ENCODE data around the gene DNAAF8. TPM values are rescaled to one million over a fixed set of nuclear protein-coding genes. Genes with fewer than 3 reads are reported as not detected.

Gene DNAAF8
- total RNA-seq (2014; rRNA removed; shearing (Covaris generic)): 2.5 TPM in 1 of 2 replicates, not detected in the other
- polyA plus RNA-seq (2015; cell fraction: cytosol; rRNA removed): 0.47 and 0.56 TPM in 2 replicates
- 0.65 and 1.5 TPM in 2 replicates for polyA plus RNA-seq (2015; cell fraction: nucleus; rRNA removed)

GRCh38 chr16:4734063-4734729, at the start of gene DNAAF8, which contains the start of gene ANKS3:
DNAAF8 (plus strand) TSS chr16:4734537; CDS start chr16:4736515, 1,978 bp downstream.
ANKS3 (minus strand) TSS chr16:4734271; CDS start chr16:4730149, 4,122 bp downstream.
- DNase-seq (ENCODE audit: low read depth): peak; percentile 96

DNA sequence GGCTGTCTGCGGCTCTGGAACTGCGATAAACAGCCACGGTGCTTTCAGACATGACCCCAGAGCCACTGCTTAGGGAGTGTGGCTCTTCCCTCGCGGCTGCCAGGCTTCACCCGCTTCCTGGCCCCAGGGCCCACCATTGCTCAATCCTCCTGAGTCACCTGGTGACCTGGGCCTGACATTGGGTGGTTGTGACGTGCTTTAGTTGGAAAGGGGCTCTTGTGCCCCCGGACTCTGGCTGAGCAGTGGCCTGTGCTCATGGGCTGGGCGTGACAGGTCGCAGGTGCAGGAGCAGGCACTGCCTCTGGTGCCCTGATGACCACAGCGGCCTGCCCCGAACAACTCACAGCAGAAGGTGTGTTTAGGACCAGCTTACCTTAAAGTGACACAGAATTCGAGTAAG, 49.6 kb upstream of the DNAAF8 start:
- DNase-seq (ENCODE audit: low read depth): no peak

GRCh38 chr16:4685292-4685691, 49.0 kb upstream of the DNAAF8 start:
- no peak for DNase-seq (ENCODE audit: low read depth)

DNA sequence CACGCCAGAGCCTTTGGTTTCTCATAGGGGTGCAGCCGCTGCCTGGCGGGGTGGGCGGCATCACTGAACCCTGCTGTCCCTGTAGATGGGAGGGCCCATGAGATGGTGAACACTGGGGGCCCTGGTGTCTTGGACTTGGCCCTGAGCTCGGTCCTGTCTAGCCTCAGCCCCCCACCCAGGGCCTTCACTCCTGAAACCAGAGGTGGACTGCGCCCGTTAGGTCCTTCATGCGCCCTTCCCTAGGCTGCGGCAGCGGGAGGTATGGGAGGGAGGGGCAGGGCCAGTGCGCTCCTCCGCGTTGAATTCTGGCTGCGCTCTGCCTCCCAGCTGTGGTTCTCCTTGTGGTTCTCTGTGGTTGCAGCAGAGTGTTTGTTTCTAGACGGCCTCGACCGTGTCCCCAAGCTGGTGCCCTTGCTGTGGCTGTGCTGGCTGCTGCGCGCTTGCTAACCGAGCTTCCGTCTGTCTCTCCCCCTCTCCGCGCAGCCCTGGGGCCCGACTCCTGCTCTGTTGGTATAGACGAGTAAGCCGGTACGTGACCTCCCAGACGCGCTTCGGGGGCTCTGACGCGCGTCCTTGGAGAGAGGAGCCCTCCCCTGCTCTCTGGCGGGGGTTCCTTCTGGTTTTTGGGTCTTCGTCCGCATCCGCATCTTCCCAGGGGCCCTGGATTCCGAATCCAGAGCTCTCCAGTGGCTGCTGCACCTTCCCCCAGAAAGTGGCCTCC, 48.4 kb upstream of the DNAAF8 start:
- no peak for DNase-seq (ENCODE audit: low read depth)

GRCh38 chr16:4686497-4687210, 47.7 kb upstream of the DNAAF8 start:
- no peak for DNase-seq (ENCODE audit: low read depth)

DNA sequence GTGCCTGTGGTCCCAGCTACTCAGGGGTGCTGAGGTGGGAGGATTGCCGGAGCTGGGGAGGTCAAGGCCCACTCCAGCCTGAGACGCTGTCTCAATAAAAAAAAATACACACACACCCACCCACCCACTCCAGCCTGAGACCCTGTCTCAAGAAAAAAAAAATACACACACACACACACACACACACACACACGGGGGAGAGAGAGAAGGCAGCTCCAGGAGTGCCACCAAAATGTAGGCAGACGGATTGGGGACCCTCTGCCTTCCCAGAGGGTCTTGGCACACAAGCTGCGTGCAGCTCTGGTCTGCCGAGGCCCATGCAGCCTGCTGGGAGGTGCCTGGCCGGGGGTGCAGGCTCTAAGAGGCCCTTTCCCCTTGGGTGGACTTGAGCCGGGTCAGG, 46.9 kb upstream of the DNAAF8 start:
- no peak for DNase-seq (ENCODE audit: low read depth)

DNA sequence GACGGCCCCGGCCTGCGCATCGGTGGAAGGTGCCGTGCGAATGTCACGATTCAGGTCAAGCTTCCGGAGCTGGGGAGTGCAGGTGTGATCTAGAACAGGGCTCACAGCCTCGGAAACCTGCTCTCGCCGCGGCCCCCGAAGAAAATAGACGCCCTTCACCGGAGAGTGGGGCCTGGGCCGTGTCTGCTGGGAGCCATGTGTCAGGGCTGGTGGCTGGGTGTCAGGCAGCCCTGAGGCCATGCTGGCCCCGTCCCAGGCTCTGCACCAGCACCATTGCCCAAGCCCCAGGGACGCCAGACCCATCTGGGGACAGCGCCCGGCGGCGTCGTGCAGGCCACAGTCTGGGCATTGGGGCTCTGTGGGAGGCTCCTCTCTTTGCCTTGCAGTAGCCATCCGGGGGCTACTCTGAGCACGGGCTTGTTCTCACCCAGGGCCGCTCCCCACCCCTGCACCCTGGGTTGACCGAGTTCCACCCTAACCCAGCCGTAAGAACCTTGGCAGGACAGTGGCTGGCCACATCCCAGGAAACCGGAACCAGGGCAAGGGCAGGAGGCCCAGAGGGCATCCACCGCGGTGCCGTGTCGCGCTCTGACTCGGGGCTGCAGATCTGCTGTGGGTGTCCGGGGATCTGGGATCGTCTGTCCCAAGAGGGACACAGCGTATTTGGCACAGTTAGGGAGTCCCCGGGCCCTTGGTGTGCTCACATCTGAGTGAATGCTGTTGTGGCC, 46.2 kb upstream of the DNAAF8 start:
- DNase-seq (ENCODE audit: low read depth): no peak

GRCh38 chr16:4688674-4689045, 45.7 kb upstream of the DNAAF8 start:
- DNase-seq (ENCODE audit: low read depth): no peak

GRCh38 chr16:4689091-4689671, 45.2 kb upstream of the DNAAF8 start:
- no peak for DNase-seq (ENCODE audit: low read depth)

DNA sequence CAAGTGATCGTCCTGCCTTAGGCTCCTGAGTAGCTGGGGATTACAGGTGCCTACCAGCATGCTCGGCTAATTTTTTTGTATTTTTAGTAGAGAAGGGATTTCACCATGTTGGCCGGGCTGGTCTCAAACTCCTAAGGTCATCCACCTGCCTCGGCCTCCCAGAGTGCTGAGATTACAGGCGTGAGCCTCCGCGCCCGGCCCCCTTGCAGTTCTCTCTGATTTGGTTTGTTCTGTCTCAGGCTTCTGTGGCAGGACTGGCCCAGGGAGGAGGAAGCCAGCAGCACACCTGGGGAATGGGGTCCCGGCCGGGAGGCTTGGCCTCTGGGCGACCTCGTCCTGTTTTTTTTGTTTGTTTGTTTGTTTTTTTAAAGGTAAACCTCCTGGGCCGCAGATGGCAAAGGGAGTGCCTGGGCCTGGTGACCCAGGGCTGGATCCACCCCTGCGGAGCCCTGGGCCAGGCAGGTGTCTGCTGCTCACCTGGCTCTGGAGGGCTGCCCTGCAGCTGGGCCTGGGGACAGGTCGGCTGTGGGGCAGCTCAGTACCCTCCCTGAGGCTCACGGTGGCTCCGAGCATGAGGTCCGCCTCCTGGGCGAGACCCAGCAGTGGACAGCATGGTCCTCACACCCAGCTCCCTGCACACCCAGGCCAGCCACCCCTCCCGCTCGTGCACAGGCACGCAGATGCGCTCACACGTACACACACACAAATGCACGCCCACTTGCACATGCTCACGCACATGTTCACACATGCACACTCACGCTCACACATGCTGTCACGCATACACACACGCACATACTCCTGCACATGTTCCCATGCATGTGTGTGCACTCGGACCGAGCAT, 44.3 kb upstream of the DNAAF8 start:
- DNase-seq (ENCODE audit: low read depth): no peak

DNA sequence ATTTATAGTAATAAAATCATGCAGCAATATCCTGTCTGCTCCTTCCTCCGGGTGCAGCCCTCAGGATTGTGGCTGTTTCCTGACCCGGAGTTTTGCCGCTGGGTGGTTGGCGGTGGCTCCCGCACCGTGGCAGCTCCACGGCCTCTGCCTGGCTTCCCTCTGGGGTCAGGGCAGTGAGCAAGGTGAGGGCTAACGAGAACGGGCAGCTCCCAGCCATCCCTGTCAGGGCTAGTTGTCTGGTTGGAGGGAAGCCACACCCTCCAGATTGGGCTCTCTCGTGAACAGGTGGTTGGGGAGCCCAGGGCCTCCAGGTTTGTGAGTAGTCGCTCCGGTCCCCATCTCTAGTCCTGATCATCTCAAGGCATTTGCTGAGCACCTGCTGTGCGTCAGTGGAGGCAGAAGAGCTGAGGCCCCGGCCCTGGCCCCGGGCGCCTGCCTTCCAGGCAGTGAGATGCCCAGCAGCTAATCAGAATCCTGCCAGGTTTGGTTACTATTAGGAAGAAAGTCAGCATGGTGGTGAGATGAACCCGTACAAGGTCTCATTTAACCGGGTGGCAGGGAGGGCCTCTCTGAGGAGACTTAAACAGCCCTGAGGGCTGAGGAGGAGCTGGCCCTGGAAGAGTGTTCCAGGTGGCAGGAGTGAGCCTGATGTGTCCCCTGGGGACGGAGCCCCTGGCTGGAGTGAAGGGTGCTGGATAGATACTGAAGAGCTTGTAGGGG, 43.2 kb upstream of the DNAAF8 start:
- DNase-seq (ENCODE audit: low read depth): no peak

DNA sequence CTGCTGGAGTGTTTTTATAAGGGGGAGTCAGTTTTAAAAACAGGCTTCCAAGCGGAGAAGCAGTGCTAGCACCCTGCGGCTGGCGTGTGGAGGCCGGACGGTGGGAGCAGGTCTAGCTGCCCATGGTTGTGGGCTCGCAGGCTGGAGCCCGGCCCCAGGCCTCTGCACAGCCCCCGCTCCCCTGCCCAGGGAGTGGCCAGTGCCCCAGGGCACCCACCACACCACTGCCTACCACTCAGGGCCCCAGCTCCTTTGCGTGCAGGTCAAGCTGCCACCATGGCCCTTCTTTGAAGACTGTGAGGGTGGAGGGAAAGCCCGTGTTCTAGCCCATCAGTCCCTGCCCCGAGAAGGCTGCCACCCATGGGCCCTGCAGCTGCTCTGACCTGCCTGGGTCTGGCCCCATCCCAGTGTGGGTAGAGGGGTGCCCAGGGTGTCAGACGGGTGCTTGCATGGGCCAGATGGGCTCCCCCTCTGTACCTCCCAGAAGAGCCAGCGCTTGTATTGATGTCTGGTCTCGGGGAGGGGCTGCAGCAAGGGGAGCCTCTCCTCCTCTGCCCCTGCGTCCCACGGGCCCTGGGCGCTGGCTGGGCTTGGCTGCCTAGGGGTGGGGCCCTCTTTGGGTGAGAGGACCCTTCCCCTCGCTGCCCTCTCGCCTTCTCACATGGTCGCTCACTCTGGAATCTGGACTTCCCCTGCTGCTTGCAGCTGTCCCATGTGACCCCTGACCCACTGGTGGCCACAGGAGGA, 42.5 kb upstream of the DNAAF8 start:
- DNase-seq (ENCODE audit: low read depth): no peak

- DNase-seq (ENCODE audit: low read depth): no peak
Observed at GRCh38 chr16:4692460-4693295, 41.7 kb upstream of the DNAAF8 start.

DNA sequence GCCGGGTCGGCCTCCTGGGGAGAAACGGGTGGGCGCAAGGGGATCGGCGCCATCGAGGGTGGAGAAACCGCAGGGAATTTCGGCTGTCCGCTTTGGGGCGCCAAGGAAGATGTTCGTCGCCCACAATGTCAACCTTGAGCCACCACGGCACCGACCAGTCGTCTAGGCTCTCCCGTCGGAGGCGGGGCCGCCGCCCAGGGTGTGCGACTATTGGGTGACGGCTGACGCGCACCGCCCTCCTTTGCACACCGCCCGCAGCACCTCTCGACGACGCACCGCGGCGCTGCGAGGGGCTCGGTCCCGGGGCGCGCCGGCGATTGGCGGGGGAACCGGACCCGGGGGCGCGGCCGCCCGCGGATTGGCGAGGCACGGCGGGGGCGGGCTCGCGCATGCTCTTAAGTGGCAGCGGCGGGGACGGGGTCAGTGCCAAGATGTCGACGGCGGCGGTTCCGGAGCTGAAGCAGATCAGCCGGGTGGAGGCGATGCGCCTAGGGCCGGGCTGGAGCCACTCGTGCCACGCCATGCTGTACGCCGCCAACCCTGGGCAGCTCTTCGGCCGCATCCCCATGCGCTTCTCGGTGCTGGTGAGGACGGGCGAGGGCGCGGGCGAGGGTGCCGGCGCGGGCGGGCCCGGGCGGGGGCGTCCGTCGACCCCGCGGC, 40.9 kb upstream of the DNAAF8 start, which contains the start of gene NUDT16L1:
TSS of gene NUDT16L1 (plus strand) at position 267 of the 660 bp plus-strand sequence. CDS start at position 432, 165 bp downstream.
- peak; percentile 93 for DNase-seq (ENCODE audit: low read depth)

GRCh38 chr16:4693956-4694641, 40.2 kb upstream of the DNAAF8 start:
- DNase-seq (ENCODE audit: low read depth): no peak
